H1 (cell line): ENCODE data around the gene ZNF304. TPM values are rescaled to one million over a fixed set of nuclear protein-coding genes. Genes with fewer than 3 reads are reported as not detected.

Experiments
- CTCF ChIA-PET: fragments of 300-600 bp; sonication (Branson Sonifier 250); formaldehyde crosslinking; loops from one replicate; lab custom pipeline; 2021; ENCODE audit not compliant: partially characterized antibody; lab: Charles Lee
- POLR2A ChIA-PET: fragments of 300-600 bp; sonication (Branson Sonifier 250); formaldehyde crosslinking; loops from one replicate; lab custom pipeline; 2021; ENCODE audit warnings: inconsistent platforms; ENCODE audit not compliant: partially characterized antibody; lab: Charles Lee
- DNase-seq, 2 experiments: peaks; one replicate each; pipeline versions ENCODE4 v3.0.0 to v3.0.0-alpha.2; 2010 to 2022; ENCODE audit warnings: low spot score in 2 of 2, low read depth in 1 of 2, mixed read lengths in 1 of 2
- FAIRE-seq: peaks from 2 replicates; lab custom pipeline; 2011; peaks lifted over from hg19 to GRCh38; lab: Jason Lieb, UNC
- H2AFZ ChIP-seq: 2 replicates; pipeline ENCODE4 v1.8.1; 2012; ENCODE audit warnings: low read length, inconsistent platforms
- H2AK5ac ChIP-seq: 2 replicates; pipeline ENCODE4 v1.6.1; 2013; ENCODE audit warnings: low read depth, low read length
- H2BK120ac ChIP-seq: replicated peaks from 2 replicates; pipeline ENCODE3; 2013; ENCODE audit warnings: low read depth, low read length, inconsistent platforms
- H2BK12ac ChIP-seq: 2 replicates; pipeline ENCODE4 v1.6.1; 2013; ENCODE audit warnings: low read depth, low read length
- H2BK15ac ChIP-seq: 2 replicates; pipeline ENCODE4 v1.6.1; 2013; ENCODE audit warnings: low read length
- H2BK20ac ChIP-seq: 2 replicates; pipeline ENCODE4 v1.6.1; 2013; ENCODE audit warnings: low read length
- H2BK5ac ChIP-seq: 2 replicates; pipeline ENCODE4 v1.6.1; 2013; ENCODE audit warnings: low read depth, low read length
- H3K14ac ChIP-seq: 2 replicates; pipeline ENCODE4 v1.6.1; 2013; ENCODE audit warnings: inconsistent platforms; ENCODE audit not compliant: insufficient read length
- H3K18ac ChIP-seq: 2 replicates; pipeline ENCODE4 v1.6.1; 2013; ENCODE audit warnings: low read length; ENCODE audit errors: extremely low read depth
- H3K23ac ChIP-seq: 2 replicates; pipeline ENCODE4 v1.6.1; 2013; ENCODE audit warnings: inconsistent platforms; ENCODE audit not compliant: insufficient read length
- H3K23me2 ChIP-seq: 2 replicates; pipeline ENCODE4 v1.6.1; 2013; ENCODE audit warnings: low read depth, low read length
- H3K27ac ChIP-seq: 2 replicates; pipeline ENCODE4 v1.6.1; 2011; ENCODE audit warnings: low read depth, low read length, inconsistent platforms
- H3K27me3 ChIP-seq, 4 experiments: replicated peaks in 1 of 4; 1 replicate in 1 of 4; 2 replicates in 3 of 4; pipeline versions ENCODE4 v1.6.1 to v1.8.1; 2011 to 2013; ENCODE audit warnings: low read length in 3 of 4, mild to moderate bottlenecking in 3 of 4, inconsistent platforms in 2 of 4, mixed read lengths in 2 of 4, moderate library complexity in 1 of 4; ENCODE audit not compliant: control insufficient read depth in 3 of 4, insufficient read depth in 3 of 4; ENCODE audit errors: extremely low read depth in 1 of 4
- H3K36me3 ChIP-seq, 4 experiments: 2 replicates each; pipeline versions ENCODE4 v1.6.1 to v1.8.1; 2011 to 2013; ENCODE audit warnings: mild to moderate bottlenecking in 4 of 4, low read length in 3 of 4, moderate library complexity in 2 of 4, control low read depth in 1 of 4, inconsistent platforms in 1 of 4; ENCODE audit not compliant: insufficient read depth in 4 of 4, control insufficient read depth in 2 of 4
- H3K4ac ChIP-seq: replicated peaks from 2 replicates; pipeline ENCODE3; 2013; ENCODE audit warnings: low read length, low read depth, mixed read lengths, inconsistent platforms; ENCODE audit not compliant: insufficient read length
- H3K4me1 ChIP-seq, 4 experiments: replicated peaks in 1 of 4; 1 replicate in 1 of 4; 2 replicates in 3 of 4; pipeline versions ENCODE4 v1.6.1 to v1.8.1; 2011 to 2013; ENCODE audit warnings: low read length in 3 of 4, inconsistent platforms in 2 of 4, mixed read lengths in 1 of 4; ENCODE audit not compliant: insufficient read depth in 4 of 4, control insufficient read depth in 3 of 4
- H3K4me2 ChIP-seq, 2 experiments: 2 replicates each; pipeline versions ENCODE4 v1.6.1 to v1.8.1; 2011 to 2013; ENCODE audit warnings: low read depth in 2 of 2, low read length in 2 of 2, control low read depth in 1 of 2, inconsistent platforms in 1 of 2, mild to moderate bottlenecking in 1 of 2; ENCODE audit not compliant: insufficient read depth in 1 of 2
- H3K4me3 ChIP-seq, 4 experiments: fragments of 200-600, 300-600 bp in 1 of 4; sonication (generic), shearing (Covaris generic), sonication (Bioruptor Twin) in 1 of 4; 2 replicates each; pipeline versions ENCODE4 v1.5.1 to v1.8.1; 2011 to 2016; ENCODE audit warnings: low read length in 4 of 4, low read depth in 3 of 4, control low read depth in 2 of 4, inconsistent platforms in 2 of 4, mild to moderate bottlenecking in 2 of 4, mixed read lengths in 1 of 4, moderate library complexity in 1 of 4; ENCODE audit not compliant: insufficient read depth in 2 of 4; ENCODE audit errors: extremely low read depth in 1 of 4
- H3K56ac ChIP-seq: replicated peaks from 2 replicates; pipeline ENCODE3; 2013; ENCODE audit warnings: low read depth, mild to moderate bottlenecking, mixed read lengths, low read length, inconsistent platforms; ENCODE audit not compliant: insufficient read length
- H3K79me1 ChIP-seq: 2 replicates; pipeline ENCODE4 v1.6.1; 2013; ENCODE audit warnings: low read depth, low read length, control low read depth
- H3K79me2 ChIP-seq, 2 experiments: 2 replicates each; pipeline versions ENCODE4 v1.6.1 to v1.8.1; 2012 to 2013; ENCODE audit warnings: low read length in 2 of 2, mild to moderate bottlenecking in 2 of 2, inconsistent platforms in 1 of 2; ENCODE audit not compliant: insufficient read depth in 2 of 2, control insufficient read depth in 1 of 2
- H3K9ac ChIP-seq, 4 experiments: replicated peaks in 1 of 4; 1 replicate in 1 of 4; 2 replicates in 3 of 4; pipeline versions ENCODE4 v1.6.1 to v1.8.1; 2011 to 2013; ENCODE audit warnings: low read depth in 3 of 4, low read length in 3 of 4, control low read depth in 2 of 4, mild to moderate bottlenecking in 2 of 4, moderate library complexity in 2 of 4, inconsistent platforms in 1 of 4; ENCODE audit errors: extremely low read depth in 1 of 4
- H3K9me3 ChIP-seq, 2 experiments: 2 replicates each; pipeline versions ENCODE4 v1.6.1 to v1.8.1; 2012 to 2013; ENCODE audit warnings: mild to moderate bottlenecking in 2 of 2, moderate library complexity in 2 of 2, control low read depth in 1 of 2, inconsistent platforms in 1 of 2, low read depth in 1 of 2, low read length in 1 of 2, mixed read lengths in 1 of 2; ENCODE audit not compliant: insufficient read depth in 2 of 2
- H4K20me1 ChIP-seq, 2 experiments: replicated peaks in 1 of 2; 2 replicates each; pipeline versions ENCODE3 to v1.8.1; 2011 to 2013; ENCODE audit warnings: inconsistent platforms in 2 of 2, low read length in 2 of 2, mild to moderate bottlenecking in 1 of 2; ENCODE audit not compliant: insufficient read depth in 2 of 2, control insufficient read depth in 1 of 2
- H4K5ac ChIP-seq: 2 replicates; pipeline ENCODE4 v1.6.1; 2013; ENCODE audit warnings: low read length, low read depth, mixed read lengths, inconsistent platforms; ENCODE audit not compliant: insufficient read length
- H4K8ac ChIP-seq: 2 replicates; pipeline ENCODE4 v1.8.0; 2013; ENCODE audit warnings: mild to moderate bottlenecking, moderate library complexity, low read length, inconsistent platforms; ENCODE audit not compliant: insufficient read depth; ENCODE audit errors: extremely low read depth
- H4K91ac ChIP-seq: replicated peaks from 2 replicates; pipeline ENCODE3; 2013; ENCODE audit warnings: low read length, mixed read lengths, inconsistent platforms; ENCODE audit not compliant: insufficient read length
- CREB1 ChIP-seq: IDR thresholded peaks from 2 replicates; pipeline ENCODE4 v1.6.1; 2012; ENCODE audit warnings: inconsistent platforms
- GABPA ChIP-seq: IDR thresholded peaks from 2 replicates; pipeline ENCODE4 v1.6.1; 2011; ENCODE audit warnings: mild to moderate bottlenecking, low read length, moderate library complexity, borderline replicate concordance; ENCODE audit not compliant: insufficient read depth
- GTF2F1 ChIP-seq: IDR thresholded peaks from 2 replicates; pipeline ENCODE4 v1.6.1; 2012; ENCODE audit warnings: low read depth, low read length, improper control_type of control experiment, borderline replicate concordance
- HDAC2 ChIP-seq, 2 experiments: fragments of 300-600 bp in 1 of 2; sonication (generic) in 1 of 2; IDR thresholded peaks; 2 replicates each; pipeline ENCODE4 v1.6.1; 2011 to 2012; ENCODE audit warnings: low read depth in 2 of 2, low read length in 2 of 2, mild to moderate bottlenecking in 2 of 2, moderate library complexity in 2 of 2, borderline replicate concordance in 1 of 2, inconsistent platforms in 1 of 2
- RFX5 ChIP-seq: IDR thresholded peaks from 2 replicates; pipeline ENCODE4 v1.6.1; 2011; ENCODE audit warnings: low read depth, low read length, improper control_type of control experiment, borderline replicate concordance
- SAP30 ChIP-seq: fragments of 300-600 bp; sonication (generic); IDR thresholded peaks from 2 replicates; pipeline ENCODE4 v1.7.1; 2012; ENCODE audit warnings: low read length, moderate library complexity, mild to moderate bottlenecking, inconsistent platforms; ENCODE audit not compliant: insufficient read depth, insufficient replicate concordance
- WGBS, 2 experiments: shearing (Covaris generic) in 1 of 2; methylation state at CpG; one replicate each; pipeline versions ENCODE4 v1.1.6 to v1.1.7; 2013 to 2015; ENCODE audit warnings: low lambda C conversion rate in 2 of 2, mixed read lengths in 2 of 2, inconsistent platforms in 1 of 2, low coverage in 1 of 2, missing lambda C conversion rate in 1 of 2; ENCODE audit not compliant: insufficient replicate concordance in 2 of 2, insufficient coverage in 1 of 2, insufficient read length in 1 of 2; ENCODE audit errors: extremely low coverage in 1 of 2, missing lambda C conversion rate in 1 of 2; 5-methylcytosine and 5-hydroxymethylcytosine counted together
- polyA plus RNA-seq, 7 experiments: library from polyadenylated mRNA; depleted of rRNA in 3 of 7; stranded (reverse) in 5 of 7; unstranded in 2 of 7; fragments of >200 nt in 5 of 7; fragments of 200-250 nt in 2 of 7; gene quantifications; 1 replicate in 5 of 7; 2 replicates in 1 of 7; 4 replicates in 1 of 7; pipeline versions ENCODE4 v1.2.1 to v1.2.3, GENCODE V29; 2011 to 2013; ENCODE audit warnings: missing spikeins in 2 of 7, mixed read lengths in 2 of 7
- total RNA-seq: library from RNA; stranded (reverse); fragmentation: NEBNext Ultra II Directional; extraction: Animal tissue kit (Norgen Biotek cat#: 25700); gene quantifications from 2 replicates; pipeline ENCODE4 v1.2.1, GENCODE V29; 2021

The ZNF304 gene
- total and polyA plus RNA-seq, 2 of the 8 experiments (the other 6 are each of a cell fraction or from before 2014, with no cell fraction given): 4.3 to 10.5 TPM

GRCh38 chr19:57382806-57383488 lies 31.9 kb downstream of the ZNF304 start:
- 85% methylated on average over 7 of the region's 7 CpGs; no CpG with 5 or more reads in 1 of the 2 experiments for WGBS, 2 experiments
- Histone ChIP-seq H2BK15ac (no peak overlapping the region), H3K23ac (no peak overlapping the region), H3K9me3 (peaks cover 4 to 5% of the 10 kb centered on the region in 2 experiments; a peak in 3 of 4 replicates), H3K4me1 (no peaks in the 10 kb centered on the region), H3K4me3 (no peak overlapping the region), H3K79me1 (no peaks in the 10 kb centered on the region), H2BK120ac (no peak overlapping the region), H3K4ac (no peak overlapping the region), H3K4me2 (no peak overlapping the region), H2BK12ac (no peak overlapping the region), H3K23me2 (no peaks in the 10 kb centered on the region), H3K18ac (no peak overlapping the region), H3K27ac (no peak overlapping the region), H4K5ac (no peak overlapping the region), H2BK5ac (no peak overlapping the region), H2AK5ac (no peak overlapping the region), H3K79me2 (no peaks in the 10 kb centered on the region), H4K8ac (no peak overlapping the region), H3K27me3 (no peaks in the 10 kb centered on the region), H3K14ac (no peak overlapping the region), H3K9ac (no peak overlapping the region), H3K56ac (no peak overlapping the region), H3K36me3 (peaks cover 0 to 5% (median 0%) of the 10 kb centered on the region in 4 experiments; a peak in 3 of 8 replicates), H4K91ac (no peak overlapping the region), H2BK20ac (no peak overlapping the region), H2AFZ (no peak overlapping the region), H4K20me1 (no peaks in the 10 kb centered on the region)
- CTCF ChIA-PET: no interaction called here
- TF ChIP-seq GABPA (no peak), RFX5 (no peak), SAP30 (no peak), GTF2F1 (no peak), CREB1 (no peak), HDAC2 (IDR thresholded peaks at IDR 0.05; ENCODE audit: borderline replicate concordance in 1 of 2, low read depth in 2 of 2, low read length in 2 of 2) (no peak)
- FAIRE-seq (no peak), DNase-seq (no peak)
- POLR2A ChIA-PET: interaction anchor here (1.5 kb wide), 1 partner anchor 52 kb away, joined by 4 read pairs; the partner anchor contains the start of gene ZNF749
